GM12873 (cell line): ENCODE measurements around the gene RBM28.

Source experiments
- CTCF ChIP-seq: IDR thresholded peaks from 2 replicates; pipeline ENCODE4 v1.5.1; 2012; ENCODE audit warnings: low read depth, mild to moderate bottlenecking, moderate library complexity, low read length, control low read depth; ENCODE audit not compliant: insufficient read depth; ENCODE audit errors: missing control alignments

Gene RBM28

DNA sequence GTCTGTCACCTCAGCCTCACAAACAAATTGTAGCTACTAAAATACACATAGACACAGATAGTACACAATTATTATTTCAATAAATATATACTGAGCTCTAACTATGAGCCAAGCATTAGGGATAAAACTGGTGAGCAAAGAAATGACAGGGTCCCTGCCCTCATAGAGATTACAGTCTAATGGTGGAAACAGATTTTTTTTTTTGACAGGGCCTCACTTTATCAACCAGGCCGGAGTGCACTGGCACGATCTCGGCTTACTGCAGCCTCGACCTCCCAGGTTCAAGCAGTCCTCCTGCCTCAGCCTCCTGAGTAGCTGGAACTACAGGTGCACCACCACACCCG lies 695 bp upstream of the RBM28 start:
- no peak for TF ChIP-seq CTCF

DNA sequence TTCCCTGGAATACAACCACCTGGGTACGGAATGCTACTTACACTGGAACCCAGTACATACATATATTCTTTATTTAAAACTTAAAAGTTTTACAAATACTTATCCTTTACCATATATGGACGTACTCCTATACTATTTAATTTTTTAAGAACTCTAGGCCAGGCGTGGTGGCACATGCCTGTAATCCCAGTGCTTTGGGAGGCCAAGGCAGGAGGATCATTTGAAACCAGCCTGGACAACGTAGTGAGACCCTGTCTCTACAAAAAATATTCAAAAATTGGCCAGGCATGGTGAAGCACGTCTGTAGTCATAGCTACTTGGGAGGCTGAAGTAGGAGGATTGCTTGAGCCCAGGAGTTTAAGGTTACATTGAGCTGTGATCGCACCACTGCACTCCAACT lies 2.0 kb downstream of the RBM28 start:
- no peak for TF ChIP-seq CTCF

DNA sequence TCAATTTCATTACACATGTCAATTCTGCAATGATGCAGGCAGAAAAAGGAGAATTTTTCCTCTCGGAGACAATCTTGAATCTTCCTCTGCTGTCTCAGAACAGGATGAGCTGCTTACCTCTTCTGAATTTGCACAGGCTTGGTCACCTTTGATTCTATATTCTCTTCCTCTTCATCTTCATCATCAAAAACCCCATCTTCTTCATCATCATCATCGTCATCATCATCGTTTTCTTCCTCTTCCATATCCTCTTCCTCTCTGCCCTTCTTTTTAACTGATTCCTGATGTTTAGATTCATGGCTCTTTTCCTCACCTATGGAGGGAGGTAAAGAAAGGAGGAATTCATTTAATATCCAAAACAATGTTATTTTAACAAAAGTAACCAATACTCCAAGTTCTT lies 8.0 kb downstream of the RBM28 start:
- TF ChIP-seq CTCF, result no peak

GRCh38 chr7:128324368-128324680 lies 19.4 kb downstream of the RBM28 start:
- TF ChIP-seq CTCF, result no peak

GRCh38 chr7:128323459-128324367 lies 20.0 kb downstream of the RBM28 start:
- TF ChIP-seq CTCF, result no peak

DNA sequence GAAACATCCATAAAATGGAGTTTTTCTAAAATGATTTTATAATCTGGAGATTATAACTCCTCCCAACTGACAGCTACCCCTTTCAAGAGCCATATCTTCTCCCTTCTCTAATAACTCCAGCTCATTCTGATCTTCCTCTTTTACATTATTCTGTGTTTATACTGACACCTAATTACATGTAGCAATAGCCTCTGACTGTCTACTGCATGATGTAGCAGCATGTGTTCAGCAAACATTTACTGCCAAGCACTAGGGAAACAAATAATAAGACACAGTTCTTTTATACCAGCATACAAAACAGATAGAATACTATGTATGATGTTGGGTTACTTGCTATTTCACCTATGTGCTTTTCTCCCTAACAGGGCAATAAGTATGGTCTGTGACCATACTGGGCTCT lies 20.7 kb downstream of the RBM28 start:
- TF ChIP-seq CTCF, result no peak

DNA sequence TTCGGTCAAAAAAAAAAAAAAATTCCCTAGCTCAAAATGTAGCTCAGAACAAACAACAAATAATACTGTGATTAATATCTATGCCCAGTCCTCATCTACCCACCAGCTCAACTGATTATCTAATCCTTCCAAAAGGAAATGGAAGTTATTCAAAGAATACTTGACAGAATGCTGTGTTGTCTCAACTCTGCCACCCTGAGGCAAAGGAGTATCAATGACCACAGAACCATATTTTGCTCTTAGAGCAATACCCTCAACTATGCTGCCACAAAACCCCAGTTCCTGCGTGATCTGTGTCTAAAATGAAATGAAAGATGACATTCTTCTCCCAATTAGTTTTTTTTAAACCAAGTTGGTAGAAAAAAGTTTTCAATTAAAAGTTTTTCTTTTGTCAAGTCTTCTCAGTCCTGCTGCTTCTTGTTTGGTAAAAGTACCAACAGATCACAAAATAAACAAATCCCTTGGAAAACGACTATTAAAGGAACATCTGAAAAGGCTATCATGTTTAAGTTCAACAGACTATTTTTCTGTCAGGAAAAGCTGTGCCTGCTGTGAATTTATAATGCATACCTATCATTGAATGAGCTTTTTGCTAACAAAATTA lies 21.6 kb downstream of the RBM28 start:
- TF ChIP-seq CTCF, result peak; percentile 33
